H1 (cell line): ENCODE results near the gene ZSWIM6. TPM values are rescaled to one million over a fixed set of nuclear protein-coding genes. Genes with fewer than 3 reads are reported as not detected.

Experiments used
- CTCF ChIA-PET: fragments of 300-600 bp; sonication (Branson Sonifier 250); formaldehyde crosslinking; loops from one replicate; lab custom pipeline; 2021; ENCODE audit not compliant: partially characterized antibody; lab: Charles Lee
- POLR2A ChIA-PET: fragments of 300-600 bp; sonication (Branson Sonifier 250); formaldehyde crosslinking; loops from one replicate; lab custom pipeline; 2021; ENCODE audit warnings: inconsistent platforms; ENCODE audit not compliant: partially characterized antibody; lab: Charles Lee
- DNase-seq, 2 experiments: peaks; one replicate each; pipeline versions ENCODE4 v3.0.0 to v3.0.0-alpha.2; 2010 to 2022; ENCODE audit warnings: low spot score in 2 of 2, low read depth in 1 of 2, mixed read lengths in 1 of 2
- FAIRE-seq: peaks from 2 replicates; lab custom pipeline; 2011; peaks lifted over from hg19 to GRCh38; lab: Jason Lieb, UNC
- H2AFZ ChIP-seq: 2 replicates; pipeline ENCODE4 v1.8.1; 2012; ENCODE audit warnings: low read length, inconsistent platforms
- H2AK5ac ChIP-seq: 2 replicates; pipeline ENCODE4 v1.6.1; 2013; ENCODE audit warnings: low read depth, low read length
- H2BK120ac ChIP-seq: replicated peaks from 2 replicates; pipeline ENCODE3; 2013; ENCODE audit warnings: low read depth, low read length, inconsistent platforms
- H2BK12ac ChIP-seq: 2 replicates; pipeline ENCODE4 v1.6.1; 2013; ENCODE audit warnings: low read depth, low read length
- H2BK15ac ChIP-seq: 2 replicates; pipeline ENCODE4 v1.6.1; 2013; ENCODE audit warnings: low read length
- H2BK20ac ChIP-seq: 2 replicates; pipeline ENCODE4 v1.6.1; 2013; ENCODE audit warnings: low read length
- H2BK5ac ChIP-seq: 2 replicates; pipeline ENCODE4 v1.6.1; 2013; ENCODE audit warnings: low read depth, low read length
- H3K14ac ChIP-seq: 2 replicates; pipeline ENCODE4 v1.6.1; 2013; ENCODE audit warnings: inconsistent platforms; ENCODE audit not compliant: insufficient read length
- H3K18ac ChIP-seq: 2 replicates; pipeline ENCODE4 v1.6.1; 2013; ENCODE audit warnings: low read length; ENCODE audit errors: extremely low read depth
- H3K23ac ChIP-seq: 2 replicates; pipeline ENCODE4 v1.6.1; 2013; ENCODE audit warnings: inconsistent platforms; ENCODE audit not compliant: insufficient read length
- H3K23me2 ChIP-seq: 2 replicates; pipeline ENCODE4 v1.6.1; 2013; ENCODE audit warnings: low read depth, low read length
- H3K27ac ChIP-seq: 2 replicates; pipeline ENCODE4 v1.6.1; 2011; ENCODE audit warnings: low read depth, low read length, inconsistent platforms
- H3K27me3 ChIP-seq, 4 experiments: replicated peaks in 1 of 4; 1 replicate in 1 of 4; 2 replicates in 3 of 4; pipeline versions ENCODE4 v1.6.1 to v1.8.1; 2011 to 2013; ENCODE audit warnings: low read length in 3 of 4, mild to moderate bottlenecking in 3 of 4, inconsistent platforms in 2 of 4, mixed read lengths in 2 of 4, moderate library complexity in 1 of 4; ENCODE audit not compliant: control insufficient read depth in 3 of 4, insufficient read depth in 3 of 4; ENCODE audit errors: extremely low read depth in 1 of 4
- H3K36me3 ChIP-seq, 4 experiments: 2 replicates each; pipeline versions ENCODE4 v1.6.1 to v1.8.1; 2011 to 2013; ENCODE audit warnings: mild to moderate bottlenecking in 4 of 4, low read length in 3 of 4, moderate library complexity in 2 of 4, control low read depth in 1 of 4, inconsistent platforms in 1 of 4; ENCODE audit not compliant: insufficient read depth in 4 of 4, control insufficient read depth in 2 of 4
- H3K4ac ChIP-seq: replicated peaks from 2 replicates; pipeline ENCODE3; 2013; ENCODE audit warnings: low read length, low read depth, mixed read lengths, inconsistent platforms; ENCODE audit not compliant: insufficient read length
- H3K4me1 ChIP-seq, 4 experiments: replicated peaks in 1 of 4; 1 replicate in 1 of 4; 2 replicates in 3 of 4; pipeline versions ENCODE4 v1.6.1 to v1.8.1; 2011 to 2013; ENCODE audit warnings: low read length in 3 of 4, inconsistent platforms in 2 of 4, mixed read lengths in 1 of 4; ENCODE audit not compliant: insufficient read depth in 4 of 4, control insufficient read depth in 3 of 4
- H3K4me2 ChIP-seq, 2 experiments: 2 replicates each; pipeline versions ENCODE4 v1.6.1 to v1.8.1; 2011 to 2013; ENCODE audit warnings: low read depth in 2 of 2, low read length in 2 of 2, control low read depth in 1 of 2, inconsistent platforms in 1 of 2, mild to moderate bottlenecking in 1 of 2; ENCODE audit not compliant: insufficient read depth in 1 of 2
- H3K4me3 ChIP-seq, 4 experiments: fragments of 200-600, 300-600 bp in 1 of 4; sonication (generic), shearing (Covaris generic), sonication (Bioruptor Twin) in 1 of 4; 2 replicates each; pipeline versions ENCODE4 v1.5.1 to v1.8.1; 2011 to 2016; ENCODE audit warnings: low read length in 4 of 4, low read depth in 3 of 4, control low read depth in 2 of 4, inconsistent platforms in 2 of 4, mild to moderate bottlenecking in 2 of 4, mixed read lengths in 1 of 4, moderate library complexity in 1 of 4; ENCODE audit not compliant: insufficient read depth in 2 of 4; ENCODE audit errors: extremely low read depth in 1 of 4
- H3K56ac ChIP-seq: replicated peaks from 2 replicates; pipeline ENCODE3; 2013; ENCODE audit warnings: low read depth, mild to moderate bottlenecking, mixed read lengths, low read length, inconsistent platforms; ENCODE audit not compliant: insufficient read length
- H3K79me1 ChIP-seq: 2 replicates; pipeline ENCODE4 v1.6.1; 2013; ENCODE audit warnings: low read depth, low read length, control low read depth
- H3K79me2 ChIP-seq, 2 experiments: 2 replicates each; pipeline versions ENCODE4 v1.6.1 to v1.8.1; 2012 to 2013; ENCODE audit warnings: low read length in 2 of 2, mild to moderate bottlenecking in 2 of 2, inconsistent platforms in 1 of 2; ENCODE audit not compliant: insufficient read depth in 2 of 2, control insufficient read depth in 1 of 2
- H3K9ac ChIP-seq, 4 experiments: replicated peaks in 1 of 4; 1 replicate in 1 of 4; 2 replicates in 3 of 4; pipeline versions ENCODE4 v1.6.1 to v1.8.1; 2011 to 2013; ENCODE audit warnings: low read depth in 3 of 4, low read length in 3 of 4, control low read depth in 2 of 4, mild to moderate bottlenecking in 2 of 4, moderate library complexity in 2 of 4, inconsistent platforms in 1 of 4; ENCODE audit errors: extremely low read depth in 1 of 4
- H3K9me3 ChIP-seq, 2 experiments: 2 replicates each; pipeline versions ENCODE4 v1.6.1 to v1.8.1; 2012 to 2013; ENCODE audit warnings: mild to moderate bottlenecking in 2 of 2, moderate library complexity in 2 of 2, control low read depth in 1 of 2, inconsistent platforms in 1 of 2, low read depth in 1 of 2, low read length in 1 of 2, mixed read lengths in 1 of 2; ENCODE audit not compliant: insufficient read depth in 2 of 2
- H4K20me1 ChIP-seq, 2 experiments: replicated peaks in 1 of 2; 2 replicates each; pipeline versions ENCODE3 to v1.8.1; 2011 to 2013; ENCODE audit warnings: inconsistent platforms in 2 of 2, low read length in 2 of 2, mild to moderate bottlenecking in 1 of 2; ENCODE audit not compliant: insufficient read depth in 2 of 2, control insufficient read depth in 1 of 2
- H4K5ac ChIP-seq: 2 replicates; pipeline ENCODE4 v1.6.1; 2013; ENCODE audit warnings: low read length, low read depth, mixed read lengths, inconsistent platforms; ENCODE audit not compliant: insufficient read length
- H4K8ac ChIP-seq: 2 replicates; pipeline ENCODE4 v1.8.0; 2013; ENCODE audit warnings: mild to moderate bottlenecking, moderate library complexity, low read length, inconsistent platforms; ENCODE audit not compliant: insufficient read depth; ENCODE audit errors: extremely low read depth
- H4K91ac ChIP-seq: replicated peaks from 2 replicates; pipeline ENCODE3; 2013; ENCODE audit warnings: low read length, mixed read lengths, inconsistent platforms; ENCODE audit not compliant: insufficient read length
- MAFK ChIP-seq: IDR thresholded peaks from 2 replicates; pipeline ENCODE4 v1.6.1; 2012; ENCODE audit warnings: low read depth, mild to moderate bottlenecking, improper control_type of control experiment, low read length
- WGBS, 2 experiments: shearing (Covaris generic) in 1 of 2; methylation state at CpG; one replicate each; pipeline versions ENCODE4 v1.1.6 to v1.1.7; 2013 to 2015; ENCODE audit warnings: low lambda C conversion rate in 2 of 2, mixed read lengths in 2 of 2, inconsistent platforms in 1 of 2, low coverage in 1 of 2, missing lambda C conversion rate in 1 of 2; ENCODE audit not compliant: insufficient replicate concordance in 2 of 2, insufficient coverage in 1 of 2, insufficient read length in 1 of 2; ENCODE audit errors: extremely low coverage in 1 of 2, missing lambda C conversion rate in 1 of 2; 5-methylcytosine and 5-hydroxymethylcytosine counted together
- polyA plus RNA-seq, 7 experiments: library from polyadenylated mRNA; depleted of rRNA in 3 of 7; stranded (reverse) in 5 of 7; unstranded in 2 of 7; fragments of >200 nt in 5 of 7; fragments of 200-250 nt in 2 of 7; gene quantifications; 1 replicate in 5 of 7; 2 replicates in 1 of 7; 4 replicates in 1 of 7; pipeline versions ENCODE4 v1.2.1 to v1.2.3, GENCODE V29; 2011 to 2013; ENCODE audit warnings: missing spikeins in 2 of 7, mixed read lengths in 2 of 7
- total RNA-seq: library from RNA; stranded (reverse); fragmentation: NEBNext Ultra II Directional; extraction: Animal tissue kit (Norgen Biotek cat#: 25700); gene quantifications from 2 replicates; pipeline ENCODE4 v1.2.1, GENCODE V29; 2021

The ZSWIM6 gene
- total and polyA plus RNA-seq, 2 of the 8 experiments (the other 6 are each of a cell fraction or from before 2014, with no cell fraction given): 7.9 to 12.4 TPM

DNA sequence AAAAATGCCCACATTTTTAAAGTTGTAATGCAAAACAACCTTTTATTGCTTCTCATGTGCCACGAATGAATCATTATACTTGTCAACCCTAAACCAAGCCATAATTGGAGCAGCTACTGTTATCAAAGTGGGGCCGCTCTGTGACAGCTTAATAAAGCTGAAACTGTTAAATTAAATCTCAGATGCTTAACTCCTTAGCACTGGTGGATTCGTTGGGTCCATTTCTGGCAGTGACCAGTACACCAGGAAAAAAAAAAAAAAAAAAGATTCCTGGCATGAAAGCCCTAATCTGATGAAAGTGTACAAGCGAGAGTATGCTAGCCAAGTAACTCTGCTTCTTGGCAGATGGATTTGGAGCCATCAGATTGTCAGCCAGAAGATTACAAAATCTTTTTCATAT, 164.8 kb downstream of the ZSWIM6 start:
- Histone ChIP-seq H2BK5ac (no peak overlapping the region), H3K23me2 (no peaks in the 10 kb centered on the region), H3K9me3 (no peaks in the 10 kb centered on the region), H2AK5ac (no peak overlapping the region), H3K79me2 (no peaks in the 10 kb centered on the region), H3K4me2 (no peak overlapping the region), H3K36me3 (no peaks in the 10 kb centered on the region), H4K91ac (no peak overlapping the region), H3K14ac (no peak overlapping the region), H2BK12ac (no peak overlapping the region), H3K4ac (no peak overlapping the region), H4K5ac (no peak overlapping the region), H3K4me1 (peaks cover 0 to 2% (median 0%) of the 10 kb centered on the region in 4 experiments; a peak in 1 of 7 replicates), H3K79me1 (no peaks in the 10 kb centered on the region), H2BK120ac (no peak overlapping the region), H4K8ac (no peak overlapping the region), H3K9ac (no peak overlapping the region), H3K18ac (no peak overlapping the region), H2BK20ac (no peak overlapping the region), H4K20me1 (no peaks in the 10 kb centered on the region), H3K27me3 (no peaks in the 10 kb centered on the region), H3K4me3 (no peak overlapping the region), H3K56ac (no peak overlapping the region), H3K27ac (no peak overlapping the region), H2AFZ (no peak overlapping the region), H2BK15ac (no peak overlapping the region), H3K23ac (no peak overlapping the region)
- TF ChIP-seq MAFK: no peak
- DNase-seq (no peak), FAIRE-seq (no peak)
- WGBS, 2 experiments: 91% methylated on average over 4 of the region's 4 CpGs; no CpG with 5 or more reads in 1 of the 2 experiments
- ChIA-PET POLR2A (no interaction called here), CTCF (no interaction called here)
